ENCODE measurements around the gene COL24A1.

GRCh38 chr1:86201311-86201710 is 44.7 kb upstream of the COL24A1 start:
- TF ChIP-seq CTCF (IDR thresholded peaks at IDR 0.05) = no peak
- no peak for TF ChIP-seq REST (IDR thresholded peaks at IDR 0.05; ENCODE audit: insufficient read depth in 1 of 2, low read depth in 2 of 2, low read length in 1 of 2)
- no peak for TF ChIP-seq POLR2AphosphoS5 (IDR thresholded peaks at IDR 0.05; ENCODE audit: low read depth, low read length)
- no peak for TF ChIP-seq SIN3A (IDR thresholded peaks at IDR 0.05; ENCODE audit: borderline replicate concordance, insufficient read depth, low read depth, low read length)

All from Panc1 (cell line).